K562 (cell line): ENCODE results near the gene TAF3. TPM values are rescaled to one million over a fixed set of nuclear protein-coding genes. Genes with fewer than 3 reads are reported as not detected.
A peak's percentile ranks its signal among the peaks of the same experiment; 100 is the strongest.

Experiments used
- ARHGAP35 ChIP-seq: fragments of 450-650 bp; IDR thresholded peaks from 2 replicates; pipeline ENCODE4 v1.6.1; 2018; ENCODE audit not compliant: partially characterized antibody
- ELF1 ChIP-seq: fragments of 200-800 bp; sonication (Bioruptor generic); IDR thresholded peaks from 2 replicates; pipeline ENCODE4 v1.6.1; 2016; ENCODE audit warnings: missing genetic modification characterization, missing compliant biosample characterization
- ETS2 ChIP-seq: IDR thresholded peaks from 2 replicates; pipeline ENCODE4 v1.6.1; 2016; ENCODE audit warnings: borderline replicate concordance, missing genetic modification characterization, mild to moderate bottlenecking, moderate library complexity, missing compliant biosample characterization; ENCODE audit not compliant: poor library complexity, severe bottlenecking
- GABPB1 ChIP-seq: sonication (generic); formaldehyde crosslinking; IDR thresholded peaks from 2 replicates; pipeline ENCODE4 v1.8.0; 2022; ENCODE audit warnings: mild to moderate bottlenecking, missing genetic modification reagents
- NCOA1 ChIP-seq: fragments of 450-650 bp; IDR thresholded peaks from 2 replicates; pipeline ENCODE4 v1.6.1; 2016; ENCODE audit warnings: low read depth
- SAFB2 ChIP-seq: fragments of 200-400 bp; formaldehyde crosslinking; IDR thresholded peaks from 2 replicates; pipeline ENCODE4 v1.6.1; 2018; ENCODE audit warnings: borderline replicate concordance, low read length, low read depth, moderate library complexity; ENCODE audit not compliant: severe bottlenecking
- TCF7L2 ChIP-seq: fragments of 150-350 bp; IDR thresholded peaks from 2 replicates; pipeline ENCODE4 v1.6.1; 2016; ENCODE audit warnings: low read depth, mild to moderate bottlenecking, low read length, moderate library complexity
- TOE1 ChIP-seq, 2 experiments: fragments of 450-650 bp in 1 of 2; sonication (generic) in 1 of 2; formaldehyde crosslinking in 1 of 2; IDR thresholded peaks; 2 replicates each; pipeline versions ENCODE4 v1.7.1 to v1.8.0; 2016 to 2022; ENCODE audit warnings: borderline replicate concordance in 2 of 2, mild to moderate bottlenecking in 2 of 2, antibody characterized with exemption in 1 of 2, inconsistent platforms in 1 of 2, low read depth in 1 of 2, missing genetic modification reagents in 1 of 2, moderate library complexity in 1 of 2
- ZBTB2 ChIP-seq: fragments of 450-650 bp; IDR thresholded peaks from 2 replicates; pipeline ENCODE4 v1.6.1; 2016; ENCODE audit warnings: antibody characterized with exemption
- ZBTB40 ChIP-seq, 2 experiments: fragments of 450-650 bp in 1 of 2; sonication (generic) in 1 of 2; formaldehyde crosslinking in 1 of 2; IDR thresholded peaks; 2 replicates each; pipeline versions ENCODE4 v1.7.1 to v1.9.0; 2016 to 2022; ENCODE audit warnings: inconsistent platforms in 1 of 2, mild to moderate bottlenecking in 1 of 2, missing genetic modification reagents in 1 of 2
- ZBTB7A ChIP-seq: IDR thresholded peaks from 2 replicates; pipeline ENCODE4 v1.6.1; 2011; ENCODE audit warnings: low read depth, mild to moderate bottlenecking, low read length, moderate library complexity, borderline replicate concordance; ENCODE audit not compliant: control insufficient read depth
- ZFP36 ChIP-seq: fragments of 150-350 bp; IDR thresholded peaks from 2 replicates; pipeline ENCODE4 v1.6.1; 2018; ENCODE audit warnings: low read length, low read depth; ENCODE audit not compliant: partially characterized antibody
- polyA plus RNA-seq, 8 experiments: library from polyadenylated mRNA; depleted of rRNA in 4 of 8; stranded (reverse) in 5 of 8; unstranded in 3 of 8; fragments of >200 nt; fragmentation: Nextera tagmentation in 2 of 8; fragmentation: Illumina TruSeq in 1 of 8; extraction: Ambion mirVana in 2 of 8; extraction: Trizol in 1 of 8; gene quantifications; 2 replicates each; pipeline versions ENCODE4 v1.2.1 to v1.2.3, GENCODE V29; 2011 to 2014; ENCODE audit warnings: inconsistent platforms in 1 of 8, missing spikeins in 1 of 8
- total RNA-seq, 7 experiments: library from RNA; depleted of rRNA in 6 of 7; stranded (reverse); fragments of >200 nt in 6 of 7; fragmentation: Illumina TruSeq in 2 of 7; extraction: Trizol in 2 of 7; gene quantifications; 2 replicates each; pipeline versions ENCODE4 v1.2.1 to v1.2.3, GENCODE V29; 2011 to 2021; ENCODE audit warnings: low replicate concordance in 1 of 7
- TF ChIP-seq, protein P1 (sequence below), 2 experiments: fragments of 250-450 bp in 1 of 2; fragments of 450-650 bp in 1 of 2; sonication (Bioruptor Pico) in 1 of 2; IDR thresholded peaks; 2 replicates each; pipeline versions ENCODE4 v1.6.1 to v1.8.0; 2016 to 2021; ENCODE audit warnings: mild to moderate bottlenecking in 2 of 2, moderate library complexity in 2 of 2, missing compliant biosample characterization in 1 of 2, missing genetic modification characterization in 1 of 2

TAF3 gene
- total and polyA plus RNA-seq, 9 of the 15 experiments (the other 6 are each of a cell fraction or from before 2014, with no cell fraction given), result 1.5 to 9.9 (median 4.1) TPM

- peak; percentile 94 for TF ChIP-seq ZBTB40 (IDR thresholded peaks at IDR 0.05)
- TF ChIP-seq ZBTB40 (CRISPR knock-in tag; IDR thresholded peaks at IDR 0.05), result no peak
- peak; percentile 39; the same call in 1 of the 2 replicates for TF ChIP-seq ZBTB7A
- TF ChIP-seq ETS2 (tag), result no peak
- peak; percentile 63 for TF ChIP-seq TOE1 (IDR thresholded peaks at IDR 0.05; ENCODE audit: borderline replicate concordance)
- no peak for TF ChIP-seq TOE1 (CRISPR knock-in tag; IDR thresholded peaks at IDR 0.05; ENCODE audit: borderline replicate concordance, low read depth)
- TF ChIP-seq SAFB2, result no peak
- TF ChIP-seq, protein P1, sequence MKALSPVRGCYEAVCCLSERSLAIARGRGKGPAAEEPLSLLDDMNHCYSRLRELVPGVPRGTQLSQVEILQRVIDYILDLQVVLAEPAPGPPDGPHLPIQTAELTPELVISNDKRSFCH (CRISPR knock-in tag; IDR thresholded peaks at IDR 0.05), result no peak
- TF ChIP-seq, protein P1 (tag; IDR thresholded peaks at IDR 0.05), result peak; percentile 29; the same call in 1 of the 2 replicates
- TF ChIP-seq ZFP36, result peak; percentile 4
- TF ChIP-seq ELF1 (tag), result peak; percentile 41; the same call in 1 of the 2 replicates
- TF ChIP-seq ZBTB2, result peak; percentile 95
- TF ChIP-seq TCF7L2, result no peak
- TF ChIP-seq GABPB1 (CRISPR knock-in tag), result peak; percentile 83; the same call in 1 of the 2 replicates
- TF ChIP-seq NCOA1, result no peak
- peak; percentile 90 for TF ChIP-seq ARHGAP35
Measured at GRCh38 chr10:7787857-7788638, 30.3 kb upstream of the TAF3 start, which contains the start of the genes ATP5F1C and KIN (continued).
